C4-2B (cell line): Measurements from ENCODE around the gene ZNF394.

Experiments used
- ZFX ChIP-seq: fragments of 450-650 bp; IDR thresholded peaks from 2 replicates; pipeline ENCODE4 v1.6.1; 2017
- TF ChIP-seq, protein P1 (sequence below): fragments of 450-650 bp; conservative IDR thresholded peaks from 2 replicates; pipeline ENCODE4 v1.5.1; 2017; ENCODE audit warnings: mild to moderate bottlenecking

DNA sequence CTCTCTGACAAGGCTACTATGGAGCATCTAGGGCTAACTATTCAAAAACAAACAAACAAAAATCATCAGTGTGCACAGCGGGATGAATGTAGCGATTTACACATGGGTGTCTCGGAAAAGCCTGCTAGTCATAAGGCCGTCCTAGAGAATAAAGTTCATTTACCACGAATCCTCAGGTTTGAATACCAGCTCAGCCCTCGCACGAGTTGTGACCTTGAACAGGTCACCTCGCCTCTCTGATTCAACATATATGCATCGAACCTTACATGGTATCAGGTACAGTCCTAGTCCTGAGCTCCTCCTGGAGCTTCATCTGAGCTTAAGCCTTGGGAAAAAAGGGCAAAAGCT lies 34.7 kb downstream of the ZNF394 start:
- TF ChIP-seq, protein P1, sequence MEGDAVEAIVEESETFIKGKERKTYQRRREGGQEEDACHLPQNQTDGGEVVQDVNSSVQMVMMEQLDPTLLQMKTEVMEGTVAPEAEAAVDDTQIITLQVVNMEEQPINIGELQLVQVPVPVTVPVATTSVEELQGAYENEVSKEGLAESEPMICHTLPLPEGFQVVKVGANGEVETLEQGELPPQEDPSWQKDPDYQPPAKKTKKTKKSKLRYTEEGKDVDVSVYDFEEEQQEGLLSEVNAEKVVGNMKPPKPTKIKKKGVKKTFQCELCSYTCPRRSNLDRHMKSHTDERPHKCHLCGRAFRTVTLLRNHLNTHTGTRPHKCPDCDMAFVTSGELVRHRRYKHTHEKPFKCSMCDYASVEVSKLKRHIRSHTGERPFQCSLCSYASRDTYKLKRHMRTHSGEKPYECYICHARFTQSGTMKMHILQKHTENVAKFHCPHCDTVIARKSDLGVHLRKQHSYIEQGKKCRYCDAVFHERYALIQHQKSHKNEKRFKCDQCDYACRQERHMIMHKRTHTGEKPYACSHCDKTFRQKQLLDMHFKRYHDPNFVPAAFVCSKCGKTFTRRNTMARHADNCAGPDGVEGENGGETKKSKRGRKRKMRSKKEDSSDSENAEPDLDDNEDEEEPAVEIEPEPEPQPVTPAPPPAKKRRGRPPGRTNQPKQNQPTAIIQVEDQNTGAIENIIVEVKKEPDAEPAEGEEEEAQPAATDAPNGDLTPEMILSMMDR, result no peak
- no peak for TF ChIP-seq ZFX
